G401 (cell line): Measurements from ENCODE around the gene RTP1. TPM values are rescaled to one million over a fixed set of nuclear protein-coding genes. Genes with fewer than 3 reads are reported as not detected.
A peak's percentile ranks its signal among the peaks of the same experiment; 100 is the strongest.
"Not testable (repeated sequence)": the region's sequence is repeated elsewhere in the genome, so short reads cannot be mapped to it uniquely, and the experiment has no call there.

Source experiments
- DNase-seq: peaks from one replicate; pipeline ENCODE4 v3.0.0-alpha.2; 2015; ENCODE audit warnings: low spot score
- in situ Hi-C: cut with HindIII; loops from 2 replicates; pipeline ENCODE4 v1.10.0; 2016; ENCODE audit warnings: low sequenced_read_pairs, mixed read lengths
- total RNA-seq: library from RNA; depleted of rRNA; stranded (reverse); fragments of >200 nt; shearing (Covaris generic); gene quantifications from 2 replicates; pipeline ENCODE4 v1.2.3, GENCODE V29; 2014

The RTP1 gene
- total RNA-seq, 1 experiment from 2014 or later = not detected

GRCh38 chr3:187196573-187197334 is 532 bp upstream of the RTP1 start:
- no peak for DNase-seq
- in situ Hi-C loops = no loop called here

GRCh38 chr3:187198490-187198889 is 1.2 kb downstream of the RTP1 start:
- in situ Hi-C loops = no loop called here
- no peak for DNase-seq

- in situ Hi-C loops, DNase-seq: not testable (repeated sequence)
Observed at GRCh38 chr3:187199463-187200050, 2.3 kb downstream of the RTP1 start.

GRCh38 chr3:187205683-187206082 is 8.4 kb downstream of the RTP1 start:
- DNase-seq = no peak

GRCh38 chr3:187207062-187207461 is 9.8 kb downstream of the RTP1 start:
- no peak for DNase-seq
- in situ Hi-C loops = no loop called here

More at GRCh38 chr3:187205683-187206082, 8.4 kb downstream of the RTP1 start:
- in situ Hi-C loops = no loop called here

GRCh38 chr3:187207624-187208023 is 10.3 kb downstream of the RTP1 start:
- peak; percentile 12 for DNase-seq
- in situ Hi-C loops = no loop called here

GRCh38 chr3:187208159-187208558 is 10.9 kb downstream of the RTP1 start:
- in situ Hi-C loops = no loop called here

GRCh38 chr3:187209491-187209890 is 12.2 kb downstream of the RTP1 start:
- in situ Hi-C loops = no loop called here

More at GRCh38 chr3:187208159-187208558, 10.9 kb downstream of the RTP1 start:
- no peak for DNase-seq

GRCh38 chr3:187210091-187210490 is 12.8 kb downstream of the RTP1 start:
- in situ Hi-C loops = no loop called here
- no peak for DNase-seq

More at GRCh38 chr3:187209491-187209890, 12.2 kb downstream of the RTP1 start:
- no peak for DNase-seq

GRCh38 chr3:187210545-187211327 is 13.4 kb downstream of the RTP1 start:
- peak; percentile 70 for DNase-seq
- in situ Hi-C loops = no loop called here

- no peak for DNase-seq
- in situ Hi-C loops = no loop called here
Observed at GRCh38 chr3:187211532-187212195, 14.4 kb downstream of the RTP1 start.

GRCh38 chr3:187212196-187212545 is 14.9 kb downstream of the RTP1 start:
- in situ Hi-C loops = no loop called here
- DNase-seq = no peak

- peak; percentile 53 for DNase-seq
- in situ Hi-C loops = no loop called here
Observed at GRCh38 chr3:187212705-187213104, 15.4 kb downstream of the RTP1 start.

- in situ Hi-C loops = no loop called here
Observed at GRCh38 chr3:187213616-187214015, 16.3 kb downstream of the RTP1 start.

GRCh38 chr3:187215460-187215859 is 18.2 kb downstream of the RTP1 start:
- no peak for DNase-seq
- in situ Hi-C loops = no loop called here

More at GRCh38 chr3:187213616-187214015, 16.3 kb downstream of the RTP1 start:
- DNase-seq = no peak

GRCh38 chr3:187222801-187223200 is 25.5 kb downstream of the RTP1 start:
- in situ Hi-C loops = no loop called here
- DNase-seq = no peak

GRCh38 chr3:187223799-187224198 is 26.5 kb downstream of the RTP1 start:
- DNase-seq = no peak
- in situ Hi-C loops = no loop called here

- no peak for DNase-seq
- in situ Hi-C loops = no loop called here
Observed at GRCh38 chr3:187227658-187228258, 30.5 kb downstream of the RTP1 start.

- no peak for DNase-seq
- in situ Hi-C loops = no loop called here
Observed at GRCh38 chr3:187228740-187229139, 31.5 kb downstream of the RTP1 start.
